ENCODE measurements around the gene OR5K4. TPM values are rescaled to one million over a fixed set of nuclear protein-coding genes. Genes with fewer than 3 reads are reported as not detected.

Gene OR5K4
- total RNA-seq, 4 donors from 2014 or later, result not detected

GRCh38 chr3:98326105-98326893 lies 27.4 kb upstream of the OR5K4 start:
- H3K27ac ChIP-seq, result no peak overlapping the region
- no peak for TF ChIP-seq POLR2A (IDR thresholded peaks at IDR 0.05)
- TF ChIP-seq CTCF (IDR thresholded peaks at IDR 0.05), result no peak
- no peak for TF ChIP-seq EP300 (IDR thresholded peaks at IDR 0.05)
- H3K4me1 ChIP-seq, result peaks cover 0 to 9% (median 0%) of the 10 kb centered on the region in 4 donors
- H3K36me3 ChIP-seq, result no peaks in the 10 kb centered on the region
- H3K9me3 ChIP-seq, result no peaks in the 10 kb centered on the region
- 54% methylated on average over 2 of the region's 2 CpGs for WGBS, 2 donors
- H3K27me3 ChIP-seq, result peaks cover 0 to 3% of the 10 kb centered on the region in 2 donors
- no peak for DNase-seq (ENCODE audit: low spot score in 2 of 2)
- H3K4me3 ChIP-seq, result no peak overlapping the region

GRCh38 chr3:98326945-98327344 lies 26.7 kb upstream of the OR5K4 start:
- TF ChIP-seq CTCF (IDR thresholded peaks at IDR 0.05) (no peak), POLR2A (IDR thresholded peaks at IDR 0.05) (no peak), EP300 (IDR thresholded peaks at IDR 0.05) (no peak)
- peaks cover 0 to 3% of the 10 kb centered on the region in 2 donors for H3K27me3 ChIP-seq
- H3K27ac ChIP-seq, result no peak overlapping the region
- no peaks in the 10 kb centered on the region for H3K9me3 ChIP-seq
- DNase-seq (ENCODE audit: low spot score in 2 of 2), result no peak
- H3K36me3 ChIP-seq, result no peaks in the 10 kb centered on the region
- peaks cover 0 to 9% (median 0%) of the 10 kb centered on the region in 4 donors for H3K4me1 ChIP-seq
- H3K4me3 ChIP-seq, result no peak overlapping the region

GRCh38 chr3:98328933-98329332 lies 24.7 kb upstream of the OR5K4 start:
- Histone ChIP-seq H3K36me3 (no peaks in the 10 kb centered on the region), H3K27ac (no peak overlapping the region), H3K4me1 (peaks cover 0 to 9% (median 0%) of the 10 kb centered on the region in 4 donors), H3K9me3 (no peaks in the 10 kb centered on the region), H3K4me3 (no peak overlapping the region), H3K27me3 (peaks cover 0 to 3% of the 10 kb centered on the region in 2 donors)
- TF ChIP-seq CTCF (IDR thresholded peaks at IDR 0.05), result no peak
- no peak for TF ChIP-seq EP300 (IDR thresholded peaks at IDR 0.05)
- no peak for TF ChIP-seq POLR2A (IDR thresholded peaks at IDR 0.05)
- no peak for DNase-seq (ENCODE audit: low spot score in 2 of 2)
- 14 to 79% methylated on average over 1 to 4 of the region's 5 CpGs for whole genome bisulfite sequencing, 2 donors

GRCh38 chr3:98329392-98330124 lies 24.1 kb upstream of the OR5K4 start:
- Histone ChIP-seq H3K36me3 (no peaks in the 10 kb centered on the region), H3K27ac (no peak overlapping the region), H3K4me1 (peaks cover 0 to 9% (median 0%) of the 10 kb centered on the region in 4 donors), H3K9me3 (no peaks in the 10 kb centered on the region), H3K4me3 (no peak overlapping the region), H3K27me3 (peaks cover 0 to 3% of the 10 kb centered on the region in 2 donors)
- 11 to 14% methylated on average over 6 of the region's 6 CpGs for WGBS, 2 donors
- TF ChIP-seq CTCF (IDR thresholded peaks at IDR 0.05), result peak; percentile 40 to 71 (median 55)
- no peak for TF ChIP-seq POLR2A (IDR thresholded peaks at IDR 0.05)
- DNase-seq (ENCODE audit: low spot score in 2 of 2), result peak in 1 of 2 donors; percentile 44

GRCh38 chr3:98331329-98331728 lies 22.3 kb upstream of the OR5K4 start:
- whole genome bisulfite sequencing, 2 donors, result 78 to 92% methylated on average over 1 of the region's 1 CpG
- no peak for DNase-seq (ENCODE audit: low spot score in 2 of 2)
- Histone ChIP-seq H3K27me3 (peaks cover 0 to 3% of the 10 kb centered on the region in 2 donors), H3K36me3 (no peaks in the 10 kb centered on the region), H3K27ac (no peak overlapping the region), H3K9me3 (no peaks in the 10 kb centered on the region), H3K4me1 (no peaks in the 10 kb centered on the region), H3K4me3 (no peak overlapping the region)
- TF ChIP-seq CTCF (IDR thresholded peaks at IDR 0.05), result no peak
- no peak for TF ChIP-seq EP300 (IDR thresholded peaks at IDR 0.05)
- no peak for TF ChIP-seq POLR2A (IDR thresholded peaks at IDR 0.05)
